Measurements from ENCODE around the gene CEP164.
"Not testable (repeated sequence)": the region's sequence is repeated elsewhere in the genome, so short reads cannot be mapped to it uniquely, and the experiment has no call there.

CEP164 gene

DNA sequence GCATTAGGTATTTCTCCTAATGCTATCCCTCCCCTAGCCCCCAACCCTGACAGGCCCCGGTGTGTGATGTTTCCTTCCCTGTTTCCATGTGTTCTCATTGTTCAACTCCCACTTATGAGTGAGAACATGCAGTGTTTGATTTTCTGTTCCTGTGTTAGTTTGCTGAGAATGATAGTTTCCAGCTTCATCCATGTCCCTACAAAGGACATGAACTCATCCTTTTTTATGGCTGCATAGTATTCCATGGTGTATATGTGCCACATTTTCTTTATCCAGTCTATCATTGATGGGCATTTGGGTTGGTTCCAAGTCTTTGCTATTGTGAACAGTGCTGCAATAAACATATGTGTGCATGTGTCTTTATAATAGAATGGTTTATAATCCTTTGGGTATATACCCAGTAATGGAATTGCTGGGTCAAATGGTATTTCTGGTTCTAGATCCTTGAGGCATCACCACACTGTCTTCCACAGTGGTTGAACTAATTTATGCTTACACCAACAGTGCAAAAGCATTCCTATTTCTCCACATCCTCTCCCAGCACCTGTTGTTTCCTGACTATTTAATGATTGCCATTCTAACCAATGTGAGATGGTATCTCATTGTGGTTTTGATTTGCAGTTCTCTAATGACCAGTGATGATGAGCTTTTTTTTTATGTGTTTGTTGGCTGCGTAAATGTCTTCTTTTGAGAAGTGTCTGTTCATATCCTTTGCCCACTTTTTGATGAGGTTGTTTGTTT, 71.6 kb downstream of the CEP164 start:
- not testable (repeated sequence) for DNase-seq

DNA sequence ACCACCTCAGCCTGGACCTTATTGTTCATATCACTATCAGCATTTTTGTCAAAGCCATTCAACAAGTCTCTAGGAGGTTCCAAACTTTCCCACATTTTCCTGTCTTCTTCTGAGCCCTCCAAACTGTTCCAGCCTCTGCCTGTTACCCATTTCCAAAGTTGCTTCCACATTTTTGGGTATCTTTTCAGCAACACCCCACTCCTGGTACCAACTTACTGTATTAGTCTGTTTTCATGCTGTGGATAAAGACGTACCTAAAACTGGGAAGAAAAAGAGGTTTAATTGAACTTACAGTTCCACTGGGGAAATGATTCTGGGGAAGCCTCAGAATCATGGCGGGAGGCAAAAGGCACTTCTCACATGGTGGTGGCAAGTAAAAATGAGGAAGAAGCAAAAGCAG, 78.2 kb downstream of the CEP164 start:
- DNase-seq: not testable (repeated sequence)

DNA sequence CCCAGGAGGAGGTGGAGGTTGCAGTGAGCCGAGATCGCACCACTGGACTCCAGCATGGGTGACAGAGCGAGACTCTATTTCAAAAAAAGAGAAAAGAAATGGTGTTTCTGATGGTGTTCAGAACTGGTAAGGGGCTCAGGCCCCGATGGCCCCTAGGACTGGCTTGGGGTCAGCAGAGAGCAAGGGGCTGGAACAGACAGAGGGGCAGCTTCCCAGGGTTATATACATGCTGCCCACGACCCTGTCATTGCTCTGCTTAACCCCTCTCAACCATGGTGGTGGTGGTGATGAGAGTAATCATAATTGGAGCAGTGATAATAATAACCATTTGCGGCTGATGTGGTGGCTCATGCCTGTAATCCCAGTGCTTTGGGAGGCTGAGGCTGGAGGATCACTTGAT, 79.4 kb downstream of the CEP164 start:
- no peak for DNase-seq

DNA sequence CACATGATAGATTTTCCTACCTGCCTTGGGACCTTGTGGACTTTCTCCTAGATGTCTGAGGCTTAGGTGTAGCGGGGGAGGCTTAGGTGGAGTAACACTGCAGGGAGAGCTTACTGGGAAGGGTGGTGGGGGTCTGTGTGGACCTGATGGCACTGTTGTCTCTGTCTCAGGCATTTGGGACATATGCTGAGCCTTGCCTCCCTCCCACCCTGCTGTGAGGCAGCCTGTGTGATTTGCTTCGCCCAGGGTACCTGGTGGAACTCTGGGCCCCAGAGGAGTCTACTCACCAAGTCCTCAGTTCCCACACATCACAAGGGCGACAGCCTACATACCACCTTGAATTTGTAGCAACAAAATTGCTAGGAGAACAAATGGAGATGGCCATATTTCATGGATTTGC, 80.7 kb downstream of the CEP164 start:
- DNase-seq: no peak

DNA sequence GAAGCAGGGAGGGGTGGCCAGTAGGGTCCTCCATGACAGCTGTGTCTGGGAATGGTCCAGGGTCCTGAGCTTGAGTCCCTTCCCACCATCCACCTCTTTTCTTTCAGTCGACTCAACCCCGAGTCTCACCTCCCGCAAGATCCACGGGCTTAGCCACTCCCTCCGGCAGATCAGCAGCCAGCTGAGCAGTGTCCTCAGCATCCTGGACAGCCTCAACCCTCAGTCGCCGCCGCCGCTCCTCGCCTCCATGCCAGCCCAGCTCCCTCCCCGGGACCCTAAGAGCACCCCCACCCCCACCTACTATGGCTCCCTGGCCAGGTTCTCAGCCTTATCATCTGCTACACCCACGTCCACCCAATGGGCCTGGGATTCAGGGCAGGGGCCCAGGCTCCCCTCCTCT, 81.9 kb downstream of the CEP164 start:
- no peak for DNase-seq

DNA sequence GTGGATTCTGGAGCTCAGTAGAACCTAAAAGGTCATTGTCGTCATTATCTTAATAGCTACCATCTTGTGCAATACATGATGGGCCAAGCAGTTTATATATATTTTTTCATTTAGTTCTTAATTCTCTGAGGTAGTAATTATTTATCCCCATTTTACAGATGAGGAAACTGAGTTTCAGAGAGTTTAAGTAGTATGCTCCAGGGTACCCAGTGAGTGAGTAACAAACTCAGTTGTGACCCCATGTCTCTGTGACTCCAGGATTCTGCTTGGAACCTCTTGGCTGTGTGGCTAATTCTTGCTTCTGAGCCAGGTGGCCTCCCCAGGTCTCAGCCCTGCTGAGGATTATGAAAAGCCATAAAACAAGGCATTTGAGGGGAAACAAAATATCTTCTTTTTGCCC, 82.6 kb downstream of the CEP164 start:
- no peak for DNase-seq

DNA sequence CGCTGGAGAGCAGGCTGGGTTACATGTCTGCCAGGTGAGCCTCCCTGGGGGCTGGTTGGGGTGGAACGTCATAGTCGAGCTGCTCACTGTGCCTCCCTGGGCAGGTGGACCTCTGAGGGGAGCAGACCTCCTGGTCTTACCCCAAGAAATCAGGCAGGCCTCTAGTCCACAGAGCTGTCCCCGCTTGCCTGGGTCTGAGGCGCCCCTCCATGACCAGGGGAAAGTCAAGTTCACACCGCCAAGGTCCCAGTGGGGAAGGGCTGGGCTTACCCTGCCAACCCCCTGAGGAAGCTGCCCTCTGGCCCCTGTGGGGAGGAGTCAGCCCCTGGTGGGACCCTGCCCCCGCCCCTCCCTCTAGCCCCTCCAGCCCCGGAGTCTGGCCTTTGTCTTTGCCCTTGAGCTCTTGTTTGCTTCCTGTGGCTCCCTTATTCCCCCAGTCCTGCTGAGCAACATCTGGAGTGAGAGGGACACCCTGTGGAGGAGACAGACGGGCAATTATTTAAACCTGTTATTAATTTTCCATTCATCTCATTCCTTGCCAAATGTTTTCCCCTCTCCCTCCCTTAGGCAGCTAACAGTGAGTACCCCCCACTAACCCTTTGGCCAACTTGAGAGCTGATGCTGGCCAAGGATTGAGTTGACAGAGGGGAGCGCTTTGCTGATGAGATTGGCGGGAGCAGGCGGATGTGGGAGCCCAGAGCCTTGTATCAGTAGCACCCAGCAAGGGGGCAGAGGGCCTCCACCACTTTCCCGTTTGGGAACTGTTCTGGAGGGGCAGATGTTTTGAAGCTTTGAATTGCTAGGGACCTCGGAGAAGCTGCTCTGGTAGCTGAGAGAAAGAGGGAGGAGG, 83.4 kb downstream of the CEP164 start:
- DNase-seq: no peak

DNA sequence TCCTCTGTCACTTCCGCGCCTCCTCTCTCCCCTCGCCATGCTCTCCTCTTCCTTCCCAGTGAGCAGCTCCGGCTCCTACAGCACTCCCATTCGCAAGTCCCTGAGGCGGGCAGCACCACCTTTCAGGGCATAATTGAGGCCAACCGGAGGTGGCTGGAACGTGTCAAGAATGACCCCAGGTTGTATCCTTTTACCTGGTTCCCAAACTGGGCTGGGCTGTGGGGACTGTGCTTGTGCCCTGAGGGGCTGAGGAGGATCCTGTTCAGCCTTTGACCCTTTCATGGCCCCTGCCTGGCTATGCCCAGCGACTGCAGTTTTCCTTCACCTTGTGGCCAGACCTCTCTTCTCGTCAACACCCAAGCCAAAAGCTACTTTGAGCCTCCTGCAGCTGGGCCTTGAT, 84.1 kb downstream of the CEP164 start:
- no peak for DNase-seq

DNA sequence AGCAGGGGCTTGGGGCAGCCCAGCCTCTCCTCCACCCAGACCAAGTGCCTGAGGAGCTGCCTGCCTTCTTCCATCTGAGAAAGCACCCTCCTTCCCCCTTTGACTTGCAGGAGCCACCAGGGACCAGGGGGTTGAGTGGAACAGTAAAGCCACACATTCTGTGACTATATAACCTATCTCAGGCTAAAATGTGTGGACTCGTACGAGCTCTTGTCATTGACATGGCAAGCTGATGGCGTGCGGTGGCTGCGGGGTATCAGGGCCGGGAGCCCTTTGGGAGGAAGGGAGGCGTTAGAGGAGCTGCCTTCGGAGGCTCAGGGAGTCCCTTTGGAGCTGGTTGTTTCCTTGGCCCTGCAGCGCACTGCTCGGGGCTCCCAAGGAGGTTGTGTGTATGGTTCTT, 84.5 kb downstream of the CEP164 start:
- no peak for DNase-seq

DNA sequence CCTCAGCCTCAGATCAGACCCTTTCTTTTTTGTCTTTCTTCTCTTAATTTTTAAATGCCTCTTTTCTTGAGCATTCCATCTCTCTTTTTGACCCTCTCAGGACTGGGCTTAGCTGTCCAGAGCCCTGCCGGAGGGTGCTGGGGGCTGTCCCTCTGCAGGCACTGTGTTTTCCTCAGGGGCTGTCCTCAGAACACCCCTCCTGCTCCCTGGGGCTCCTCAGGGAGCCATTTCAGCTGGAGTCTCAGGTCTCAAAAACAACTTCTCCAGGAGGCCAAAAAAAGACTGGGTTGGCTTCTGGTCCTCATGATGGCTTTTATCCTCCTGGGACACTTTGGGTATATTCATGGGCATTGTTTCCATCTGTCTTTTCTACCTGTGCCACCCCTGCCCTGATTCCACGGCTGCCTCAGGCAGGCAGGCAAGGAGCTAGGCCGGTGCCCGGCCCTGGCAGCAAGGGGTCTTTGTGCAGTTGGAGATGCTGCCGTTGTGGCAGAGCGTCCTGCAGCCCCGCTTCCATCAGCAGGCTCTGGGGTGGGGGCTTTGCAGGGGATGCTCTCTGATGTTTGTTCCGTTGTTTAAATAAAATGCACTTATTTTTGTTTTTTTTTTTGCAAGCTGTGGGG, 85.1 kb downstream of the CEP164 start:
- DNase-seq: no peak

DNA sequence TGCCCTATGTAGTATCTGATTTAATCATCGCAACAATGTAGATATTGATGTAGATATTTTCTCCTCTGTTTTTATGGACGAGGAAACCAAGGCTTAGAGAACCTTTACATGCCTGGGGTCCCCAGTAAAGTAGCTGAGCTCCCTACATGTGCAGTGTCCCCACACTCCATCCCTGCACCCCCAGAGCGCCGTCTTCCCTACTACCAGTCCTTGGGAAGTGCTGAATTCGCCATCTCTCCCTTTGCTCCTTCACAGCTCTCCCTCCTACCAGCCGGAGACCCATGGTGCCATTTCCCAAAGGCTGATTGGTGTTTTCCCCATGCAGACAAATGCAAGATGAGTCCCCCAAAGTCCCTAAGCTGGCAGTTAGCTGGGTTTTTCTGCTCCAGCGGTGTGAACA, 86.0 kb downstream of the CEP164 start:
- DNase-seq: no peak

DNA sequence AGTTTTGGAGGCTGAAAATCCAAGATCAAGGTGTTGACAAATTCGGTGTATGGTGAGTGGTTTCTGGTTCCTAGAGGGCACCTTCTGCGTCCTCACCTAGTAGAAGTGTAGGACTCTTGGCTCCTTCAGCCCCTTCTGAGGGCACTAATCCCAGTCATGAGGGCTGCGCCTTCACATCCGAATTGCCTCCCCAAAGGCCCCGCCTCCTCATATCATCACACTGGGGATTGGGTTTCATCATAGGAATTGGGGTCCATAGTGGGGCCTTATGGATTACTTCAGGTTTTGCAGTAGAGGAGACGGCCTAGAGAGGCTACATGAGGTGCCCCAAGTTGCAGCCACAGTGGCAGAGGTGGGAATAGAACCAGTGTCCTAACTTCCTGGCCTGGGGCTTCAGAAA, 87.1 kb downstream of the CEP164 start:
- no peak for DNase-seq

DNA sequence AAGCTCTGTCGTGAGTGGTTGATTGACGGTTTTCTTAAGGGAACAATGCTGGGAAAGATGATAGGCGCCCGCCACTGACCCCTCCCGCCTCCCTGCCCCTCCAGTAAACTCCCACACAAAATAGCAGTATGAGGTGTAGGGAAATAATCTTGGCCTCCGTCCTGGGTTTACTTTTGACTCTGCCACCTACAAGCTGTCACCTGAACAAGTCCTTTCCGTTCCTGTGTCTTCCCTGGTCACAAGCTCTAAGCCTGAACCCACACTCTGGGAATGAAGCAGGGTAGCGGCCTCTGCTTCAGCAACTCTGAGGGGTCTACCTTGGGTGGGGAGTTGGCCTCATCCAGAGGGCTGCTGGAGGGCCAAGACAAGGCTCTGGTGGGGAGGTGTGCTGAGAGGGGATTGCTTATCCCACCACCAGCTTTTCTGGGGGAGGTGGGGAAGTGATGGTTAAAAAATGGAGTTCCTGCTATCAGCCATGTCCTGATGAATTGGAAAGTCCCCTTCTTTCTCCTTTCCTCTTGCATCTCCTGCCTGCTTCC, 87.8 kb downstream of the CEP164 start:
- DNase-seq: no peak

DNA sequence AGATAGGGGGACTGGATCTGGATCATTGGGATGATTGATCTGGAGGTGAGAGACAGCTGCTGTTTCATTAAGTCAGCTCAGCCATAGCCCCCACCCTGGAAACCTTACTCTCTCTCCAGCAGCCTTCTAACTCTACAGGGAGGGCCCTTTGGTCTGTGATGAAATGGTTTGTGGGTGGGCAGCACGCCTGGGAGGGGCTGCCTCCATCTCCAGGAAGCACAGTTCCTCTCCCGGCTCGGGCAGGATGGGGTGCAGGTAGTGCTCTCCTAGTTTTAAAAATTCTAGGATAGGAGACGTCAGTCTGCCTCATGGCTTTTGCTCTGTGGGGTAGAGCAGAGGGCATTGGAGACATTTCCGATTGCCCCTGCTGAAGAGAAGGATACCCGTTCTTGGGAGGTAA, 89.7 kb downstream of the CEP164 start:
- DNase-seq: no peak

DNA sequence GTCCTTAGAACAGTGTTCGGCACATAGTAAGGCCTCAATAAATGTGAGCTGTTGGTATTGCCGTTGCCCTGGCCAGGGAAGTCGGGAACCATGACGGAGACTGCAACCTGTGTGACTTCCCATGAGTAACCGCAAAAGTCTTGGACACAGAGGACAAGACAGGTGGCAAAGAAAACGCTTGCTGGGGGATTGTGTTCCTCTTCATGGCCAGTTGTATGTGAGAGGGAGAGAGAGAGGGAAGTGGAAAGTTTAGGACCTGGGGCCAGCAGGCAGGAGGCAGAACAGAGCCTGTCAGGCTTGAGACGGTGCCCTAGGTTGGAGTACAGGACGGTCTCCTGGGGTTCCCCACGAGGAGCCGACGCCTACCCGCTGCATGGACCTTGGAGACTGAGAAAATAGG, 90.2 kb downstream of the CEP164 start:
- DNase-seq: no peak

DNA sequence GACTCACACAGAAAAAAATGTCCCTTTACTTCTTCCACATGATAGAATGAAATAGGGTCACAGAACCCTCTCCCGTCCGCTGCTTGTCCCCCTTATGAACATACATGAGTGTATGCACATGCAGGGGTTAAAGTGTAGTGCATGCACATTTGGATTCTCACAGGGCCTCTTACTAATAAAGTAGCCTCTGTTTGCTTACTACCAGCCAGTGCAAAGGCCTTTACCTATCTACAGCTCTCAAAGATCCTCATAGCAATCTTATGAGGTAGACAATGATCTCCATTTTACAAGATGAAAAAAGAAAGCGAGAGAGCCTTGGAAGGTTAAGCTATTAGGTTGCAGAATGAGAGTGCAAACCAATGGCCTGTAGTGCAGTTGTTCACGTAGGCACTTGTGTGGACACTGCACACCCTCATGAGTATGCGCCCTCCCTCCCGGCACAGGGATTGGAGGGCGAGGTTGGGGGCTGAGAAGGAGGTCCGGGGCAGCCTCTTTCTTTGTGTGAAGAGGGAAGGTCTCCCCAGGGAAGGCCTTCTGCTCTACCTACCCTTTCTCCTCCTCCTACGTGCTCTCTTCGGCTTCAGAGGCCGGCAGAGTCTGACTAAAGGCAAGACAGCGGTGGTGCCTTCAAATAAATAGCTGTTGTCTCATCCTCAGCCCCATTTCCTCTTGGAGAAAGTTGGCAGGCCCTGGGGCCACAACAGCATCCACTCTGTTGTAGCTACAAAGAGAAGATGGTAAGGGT, 91.3 kb downstream of the CEP164 start:
- DNase-seq: no peak

DNA sequence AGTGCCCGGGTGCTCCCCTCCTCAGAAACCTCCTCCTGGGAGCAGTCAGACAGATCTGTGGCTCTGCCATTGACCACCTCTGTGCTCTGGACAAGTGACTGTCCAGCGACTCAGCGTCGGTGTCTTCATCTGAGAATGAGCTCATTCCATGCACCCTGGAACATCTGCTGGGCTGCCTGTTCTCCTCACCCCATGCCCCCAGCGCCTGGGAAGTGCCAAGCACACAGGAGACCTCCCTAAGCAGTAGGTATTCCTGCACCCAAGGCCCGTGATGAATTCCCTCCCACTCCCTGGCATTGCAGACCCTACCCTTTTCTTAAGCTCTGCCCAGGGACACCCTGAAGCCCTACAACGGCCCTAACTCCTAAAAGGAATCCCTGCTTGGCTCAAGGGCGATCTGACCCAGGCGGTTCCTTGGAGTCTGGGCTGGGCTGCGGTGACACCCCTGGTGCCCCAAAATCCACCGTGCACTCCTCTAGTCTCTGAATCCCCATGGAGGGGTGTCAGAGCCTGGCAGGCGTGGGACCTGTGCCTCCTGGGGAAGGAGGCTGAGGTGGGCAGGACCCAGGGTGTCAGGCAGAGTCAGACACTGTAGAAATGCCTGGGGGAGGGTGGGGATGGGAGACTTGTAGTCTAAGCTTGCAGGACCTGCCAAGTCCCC, 92.0 kb downstream of the CEP164 start:
- DNase-seq: no peak

DNA sequence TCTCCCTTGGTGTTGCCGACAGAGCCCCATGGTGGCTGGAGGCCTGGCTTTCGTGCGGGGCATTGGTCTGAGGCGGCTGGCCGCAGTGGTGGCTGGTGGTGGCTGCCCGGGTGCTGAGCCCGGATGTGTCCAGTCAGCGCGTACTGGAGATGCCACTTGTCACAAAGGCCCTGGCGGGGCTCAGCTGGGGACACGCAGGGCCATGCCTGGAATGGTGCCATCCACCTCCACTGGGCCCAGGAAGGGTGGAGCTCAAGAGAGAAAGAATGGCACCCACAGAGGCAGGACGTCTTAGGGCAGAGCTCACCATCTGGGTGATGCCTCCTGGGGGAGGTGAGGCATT, 92.5 kb downstream of the CEP164 start:
- no peak for DNase-seq

DNA sequence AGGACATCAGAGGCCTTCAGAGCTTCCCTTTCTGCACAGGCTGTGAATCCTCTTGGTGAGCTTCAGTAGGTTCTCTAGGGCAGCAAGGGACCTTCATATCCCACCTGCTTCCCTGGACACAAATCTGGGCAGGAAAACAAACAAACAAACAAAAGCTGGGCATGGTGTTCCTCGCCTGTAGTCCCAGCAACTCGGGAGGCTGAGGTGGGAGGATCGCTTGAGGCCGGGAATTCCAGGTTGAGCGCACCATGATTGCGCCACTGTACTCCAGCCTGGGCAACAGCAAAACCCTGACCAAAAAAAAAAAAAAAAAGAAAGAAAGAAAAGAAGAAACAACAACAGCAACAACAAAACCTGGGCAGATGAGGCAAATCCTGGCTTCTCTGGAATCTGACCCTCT, 92.9 kb downstream of the CEP164 start:
- no peak for DNase-seq

DNA sequence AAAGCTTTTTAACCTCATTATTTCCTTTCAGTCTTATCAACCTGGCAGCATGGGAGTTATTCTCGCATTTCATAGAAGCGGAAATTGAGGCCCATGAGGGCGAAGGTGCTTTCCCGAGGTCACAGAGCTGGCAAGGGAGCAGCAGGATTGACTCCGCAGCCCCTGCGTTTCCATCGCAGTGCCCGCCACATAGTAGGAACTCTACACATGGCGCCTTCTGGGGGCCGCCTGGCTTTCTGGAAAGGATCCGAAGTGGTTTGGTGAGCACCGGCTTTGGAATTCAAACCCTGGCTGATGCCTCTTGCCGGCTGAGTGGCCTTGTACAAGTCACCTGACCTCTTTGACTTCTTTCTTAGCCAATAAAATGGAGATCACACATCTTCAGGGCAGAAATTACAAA, 93.4 kb downstream of the CEP164 start:
- no peak for DNase-seq

DNA sequence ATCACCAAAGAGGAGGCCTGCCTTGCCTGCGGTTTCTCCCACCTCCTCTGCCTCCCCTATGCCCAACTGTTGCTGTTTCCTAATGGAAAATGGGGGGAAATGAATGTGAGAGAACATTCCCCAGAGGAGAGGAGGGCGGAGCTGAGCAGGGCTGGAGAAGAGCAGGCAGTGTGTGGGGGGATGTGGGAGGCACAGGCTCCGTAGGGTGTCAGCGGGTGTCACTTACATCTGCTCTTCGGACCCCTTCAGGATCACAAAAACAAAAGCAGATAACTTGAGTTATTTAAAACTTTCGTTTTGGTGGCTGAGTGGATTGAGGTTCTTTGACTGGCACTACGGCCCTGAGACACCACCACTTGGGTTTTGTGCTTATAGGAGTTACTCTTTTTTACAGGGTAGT, 93.8 kb downstream of the CEP164 start:
- no peak for DNase-seq

DNA sequence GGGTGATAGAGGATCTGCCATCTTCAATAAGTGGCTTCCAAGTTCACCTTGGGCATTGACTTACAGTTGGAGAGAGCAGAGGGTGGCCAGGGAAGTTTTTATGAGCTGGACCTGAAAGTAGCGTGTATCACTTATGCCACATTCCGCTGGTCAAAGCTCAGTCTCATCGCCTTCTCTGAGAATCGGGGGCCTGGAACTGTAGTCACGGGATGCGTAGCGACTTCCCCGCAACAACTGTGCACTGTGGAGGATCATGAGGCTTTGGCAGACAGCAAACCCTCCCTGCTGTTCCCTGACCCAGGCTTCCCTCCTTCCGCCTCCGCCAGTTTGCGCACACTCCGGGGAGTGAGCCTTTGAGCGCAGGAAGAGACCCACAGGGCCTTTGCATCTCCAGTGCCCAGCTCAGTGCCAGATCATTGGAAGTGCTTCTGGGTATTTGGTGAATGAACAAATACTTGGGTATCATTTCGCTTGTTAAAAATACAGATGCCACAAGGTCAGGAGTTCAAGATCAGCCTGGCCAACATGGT, 95.5 kb downstream of the CEP164 start:
- no peak for DNase-seq

Measured in Kasumi-1 (cell line).